Fibroblast of upper back skin (primary cell): ENCODE results near the gene IL32.
"Not testable (repeated sequence)": the region's sequence is repeated elsewhere in the genome, so short reads cannot be mapped to it uniquely, and the experiment has no call there.

Source experiments
- DNase-seq: peaks from one replicate; pipeline ENCODE4 v3.0.0-alpha.2; 2013

The IL32 gene

GRCh38 chr16:3072148-3072547, 6.7 kb downstream of the IL32 start:
- DNase-seq, result not testable (repeated sequence)

DNA sequence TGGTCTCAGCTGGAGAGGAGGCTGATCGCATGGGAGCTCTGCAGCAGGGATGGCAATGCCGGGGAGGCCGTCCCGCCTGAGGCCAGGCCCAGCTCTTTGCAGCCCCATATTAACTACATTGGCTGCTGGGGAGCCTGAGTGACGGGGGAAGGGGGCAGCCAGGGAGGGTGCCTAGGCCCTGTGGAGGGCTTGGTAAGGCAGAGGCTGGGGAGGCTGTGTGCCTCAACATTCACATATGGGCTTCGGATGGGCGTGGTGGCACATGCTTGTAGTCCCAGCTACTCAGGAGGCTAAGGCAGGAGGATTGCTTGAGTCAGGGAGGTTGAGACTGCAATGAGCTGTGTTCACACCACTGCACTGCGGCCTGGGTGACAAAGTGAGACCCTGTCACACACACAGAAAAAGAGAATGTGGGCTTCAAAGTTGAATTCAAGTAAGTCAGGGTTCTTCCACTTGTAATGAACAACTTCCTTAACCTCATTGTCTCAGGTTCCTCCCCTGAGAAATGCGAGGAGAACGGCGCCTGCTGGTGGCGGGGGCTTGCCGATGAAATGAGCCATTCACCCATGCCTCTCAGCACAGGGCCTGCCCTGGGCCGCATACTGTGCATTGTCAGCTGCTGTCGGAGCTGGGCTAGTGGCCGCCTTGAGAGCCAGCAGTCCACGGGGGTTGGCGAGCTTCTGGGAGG, 7.3 kb downstream of the IL32 start:
- not testable (repeated sequence) for DNase-seq

DNA sequence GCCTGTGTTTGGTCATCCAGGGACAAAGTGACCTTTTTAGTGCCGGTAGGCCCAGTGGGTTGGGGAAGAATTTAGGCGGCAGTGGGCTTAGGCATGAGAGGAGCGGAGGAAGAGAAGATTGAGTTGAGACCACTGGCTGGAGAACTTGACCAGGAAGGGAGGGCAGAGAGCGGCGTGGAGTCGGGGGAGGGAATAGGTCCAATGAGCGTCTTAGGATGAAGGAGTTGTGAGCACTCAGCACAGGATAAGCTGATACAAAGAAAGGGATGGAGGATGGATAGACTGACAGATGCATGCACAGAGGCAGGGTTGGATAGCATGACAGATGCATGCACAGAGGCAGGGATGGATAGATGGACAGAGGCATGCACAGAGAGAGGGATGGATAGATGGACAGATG, 8.0 kb downstream of the IL32 start:
- DNase-seq, result no peak

GRCh38 chr16:3074860-3075522, 9.6 kb downstream of the IL32 start:
- no peak for DNase-seq

DNA sequence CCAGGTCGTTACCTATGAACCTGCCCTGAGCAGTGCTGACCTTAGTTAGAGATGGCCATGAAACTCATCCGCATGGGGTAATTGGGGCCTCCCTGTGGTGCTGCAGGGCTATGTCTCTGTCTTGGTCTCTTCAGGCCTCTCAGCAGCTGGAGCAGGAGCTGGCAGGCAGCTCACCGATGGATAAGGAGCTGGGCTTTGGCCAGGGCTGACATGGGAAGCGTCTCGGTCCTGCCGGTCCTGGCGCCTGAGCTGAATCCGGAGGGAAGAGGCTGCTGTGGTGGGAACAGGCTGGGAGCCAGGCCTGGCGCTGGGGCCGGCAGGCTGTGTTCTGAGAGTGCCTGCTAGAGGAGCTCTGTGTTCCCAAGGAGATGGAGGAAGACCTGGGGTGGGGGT, 10.1 kb downstream of the IL32 start:
- DNase-seq, result no peak

- not testable (repeated sequence) for DNase-seq
These were observed 10.5 kb downstream of the IL32 start for GRCh38 chr16:3075946-3076345.

GRCh38 chr16:3076577-3076976, 11.1 kb downstream of the IL32 start:
- DNase-seq, result no peak

DNA sequence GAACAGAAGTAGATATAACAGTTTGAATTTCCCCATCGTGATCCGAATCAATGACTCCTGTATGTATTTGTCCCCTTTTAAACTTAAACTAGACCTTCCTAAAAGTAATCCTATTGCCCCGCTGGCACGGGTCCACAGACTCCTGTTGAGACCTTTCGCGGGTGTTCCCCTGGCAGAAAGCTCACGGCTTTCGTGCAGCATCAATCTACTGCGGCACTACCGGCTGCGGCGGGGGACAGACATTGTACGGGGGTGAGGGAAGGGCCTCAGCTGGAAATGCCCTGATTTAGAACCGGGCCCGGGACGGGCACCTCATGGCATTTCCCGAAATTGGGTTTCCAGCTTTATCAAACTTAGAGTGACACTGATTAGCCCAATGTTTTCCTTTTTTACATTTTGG, 14.6 kb downstream of the IL32 start:
- no peak for DNase-seq

- DNase-seq, result not testable (repeated sequence)
These were observed 16.5 kb downstream of the IL32 start for GRCh38 chr16:3081957-3082356.

GRCh38 chr16:3083408-3083807, 18.0 kb downstream of the IL32 start:
- DNase-seq, result not testable (repeated sequence)

- no peak for DNase-seq
These were observed 19.1 kb downstream of the IL32 start for GRCh38 chr16:3084491-3084890.

DNA sequence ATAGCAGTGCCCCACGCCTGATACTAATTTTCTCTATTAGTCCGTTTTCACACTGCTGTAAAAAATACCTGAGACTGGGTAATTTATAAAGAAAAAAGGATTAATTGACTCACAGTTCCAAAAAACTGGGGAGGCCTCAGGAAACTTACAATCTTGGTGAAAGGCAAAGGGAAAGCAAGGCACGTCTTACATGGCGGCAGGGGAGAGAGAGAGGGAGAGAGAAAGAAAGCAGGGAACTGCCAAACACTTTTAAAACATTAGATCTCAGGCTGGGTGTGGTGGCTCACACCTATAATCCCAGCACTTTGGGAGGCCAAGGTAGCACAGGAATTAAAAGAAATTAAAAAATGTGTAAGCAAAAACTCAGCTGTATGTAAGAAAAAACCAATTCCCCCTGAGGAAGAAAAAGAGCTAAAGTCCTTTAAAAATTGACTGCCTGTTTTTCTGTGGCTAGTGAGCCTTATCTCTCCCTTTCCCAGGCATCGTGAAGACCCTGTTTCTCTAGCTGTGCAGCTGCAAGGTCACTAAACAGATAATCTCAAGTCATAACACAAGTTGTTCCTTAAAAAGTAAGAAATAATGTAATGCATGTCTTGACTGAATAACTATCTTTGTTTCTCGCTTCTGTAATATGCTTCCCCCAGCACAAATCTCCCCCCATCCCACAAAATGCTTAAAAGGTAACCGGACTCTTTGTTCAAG, 19.7 kb downstream of the IL32 start:
- no peak for DNase-seq

DNA sequence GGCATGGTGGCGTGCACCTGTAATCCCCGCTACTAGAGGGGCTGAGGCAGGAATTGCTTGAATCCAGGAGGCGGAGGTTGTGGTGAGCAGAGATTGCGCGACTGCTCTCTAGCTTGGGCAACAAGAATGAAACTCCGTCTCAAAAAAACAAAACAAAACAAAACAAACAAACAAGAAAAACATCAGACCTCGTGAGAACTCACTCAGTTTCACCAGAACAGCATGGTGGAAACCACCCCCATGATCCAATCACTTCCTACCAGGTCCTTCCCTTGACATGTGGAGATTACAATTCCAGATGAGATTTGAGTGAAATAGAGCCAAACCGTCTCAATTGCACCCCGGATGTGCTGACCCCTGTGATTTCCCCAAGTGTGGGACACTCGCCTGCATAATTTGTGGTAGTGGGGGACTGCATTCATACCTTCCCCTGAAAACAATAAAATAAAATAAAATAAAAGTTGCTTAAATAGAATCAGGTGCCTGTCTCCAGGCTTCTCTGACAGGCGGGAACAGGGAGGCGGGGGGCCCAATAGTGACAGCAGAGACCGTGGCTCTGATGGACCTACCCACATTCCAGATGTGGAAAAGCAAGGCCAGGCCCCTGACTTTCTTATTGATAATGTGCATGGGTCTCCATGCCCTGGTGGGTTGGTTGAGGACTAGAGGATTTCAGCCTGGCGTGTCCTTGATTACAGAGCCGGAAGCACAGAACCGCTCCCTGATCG, 20.6 kb downstream of the IL32 start:
- DNase-seq, result no peak

- no peak for DNase-seq
These were observed 21.3 kb downstream of the IL32 start for GRCh38 chr16:3086596-3087242.

GRCh38 chr16:3087243-3088235, 22.1 kb downstream of the IL32 start:
- DNase-seq, result no peak

GRCh38 chr16:3088450-3088849, 23.0 kb downstream of the IL32 start:
- no peak for DNase-seq

GRCh38 chr16:3088925-3089716, 23.7 kb downstream of the IL32 start:
- no peak for DNase-seq

GRCh38 chr16:3089717-3090592, 24.5 kb downstream of the IL32 start:
- DNase-seq, result no peak

- DNase-seq, result no peak
These were observed 26.1 kb downstream of the IL32 start for GRCh38 chr16:3091551-3091950.

- no peak for DNase-seq
These were observed 27.1 kb downstream of the IL32 start for GRCh38 chr16:3092501-3092941.
